T-cell (primary cell): ENCODE measurements around the gene HCAR1. TPM values are rescaled to one million over a fixed set of nuclear protein-coding genes. Genes with fewer than 3 reads are reported as not detected.
"Not testable (repeated sequence)": the region's sequence is repeated elsewhere in the genome, so short reads cannot be mapped to it uniquely, and the experiment has no call there.

Source experiments
- ATAC-seq, 4 experiments: fragments of 200-7000 bp in 3 of 4; fragments of 150-1000 bp in 1 of 4; cut with Tn5 transposase; replicated peaks in 1 of 4; 1 replicate in 3 of 4; 2 replicates in 1 of 4; pipeline ENCODE4 v1.10.0; 2021; ENCODE audit warnings: moderate library complexity in 3 of 4, mild to moderate bottlenecking in 2 of 4, moderate number of reproducible peaks in 1 of 4
- CTCF ChIA-PET, 2 donors: fragments of 300-600 bp; sonication (Branson Sonifier 250); formaldehyde crosslinking; loops; one replicate each; lab custom pipeline; 2022; ENCODE audit warnings: antibody characterized with exemption in 2 of 2; lab: Charles Lee
- POLR2A ChIA-PET, 2 donors: fragments of 300-600 bp; sonication (Branson Sonifier 250); formaldehyde crosslinking; loops; one replicate each; lab custom pipeline; 2022; ENCODE audit warnings: antibody characterized with exemption in 2 of 2; lab: Charles Lee
- DNase-seq, 35 experiments: peaks; one replicate each; pipeline versions ENCODE4 v3.0.0 to v3.0.0-alpha.2; 2013 to 2023
- H3K27ac ChIP-seq: one replicate; pipeline ENCODE4 v1.5.1; 2013; ENCODE audit warnings: low read length
- H3K27me3 ChIP-seq, 2 experiments: replicated peaks in 1 of 2; 1 replicate in 1 of 2; 2 replicates in 1 of 2; pipeline versions ENCODE4 v1.6.1 to v1.7.0; 2013; ENCODE audit warnings: low read length in 1 of 2, mixed read lengths in 1 of 2; ENCODE audit not compliant: control insufficient read depth in 2 of 2, insufficient read depth in 2 of 2; ENCODE audit errors: extremely low read depth in 1 of 2
- H3K36me3 ChIP-seq, 2 donors: 1 replicate in 1 of 2; 2 replicates in 1 of 2; pipeline versions ENCODE4 v1.6.1 to v1.7.0; 2013; ENCODE audit warnings: low read length in 1 of 2; ENCODE audit not compliant: control insufficient read depth in 2 of 2, insufficient read depth in 1 of 2; ENCODE audit errors: extremely low read depth in 1 of 2
- H3K4me1 ChIP-seq, 2 experiments: 1 replicate in 1 of 2; 2 replicates in 1 of 2; pipeline versions ENCODE4 v1.6.1 to v1.7.0; 2013; ENCODE audit warnings: low read length in 2 of 2, mixed read lengths in 1 of 2; ENCODE audit not compliant: insufficient read depth in 2 of 2, control insufficient read depth in 1 of 2; ENCODE audit errors: extremely low read depth in 1 of 2
- H3K4me3 ChIP-seq, 2 donors: 1 replicate in 1 of 2; 2 replicates in 1 of 2; pipeline versions ENCODE4 v1.5.1 to v1.7.0; 2013; ENCODE audit warnings: mild to moderate bottlenecking in 2 of 2, low read length in 1 of 2, moderate library complexity in 1 of 2; ENCODE audit not compliant: control insufficient read depth in 1 of 2; ENCODE audit errors: extremely low read depth in 1 of 2
- H3K9me3 ChIP-seq: 2 replicates; pipeline ENCODE4 v1.7.0; 2013
- H3K27ac Mint-ChIP-seq, 2 donors: one replicate each; pipeline ENCODE4 v1.8.0; 2020 to 2021; ENCODE audit warnings: mild to moderate bottlenecking in 2 of 2, mixed read lengths in 2 of 2
- H3K27me3 Mint-ChIP-seq, 2 donors: one replicate each; pipeline ENCODE4 v1.8.0; 2021 to 2022; ENCODE audit warnings: mixed read lengths in 2 of 2
- H3K36me3 Mint-ChIP-seq: one replicate; pipeline ENCODE4 v1.8.0; 2021; ENCODE audit warnings: mixed read lengths
- H3K4me1 Mint-ChIP-seq, 3 donors: one replicate each; pipeline ENCODE4 v1.8.0; 2020 to 2022; ENCODE audit warnings: mixed read lengths in 3 of 3, mild to moderate bottlenecking in 1 of 3
- H3K4me3 Mint-ChIP-seq, 3 donors: one replicate each; pipeline ENCODE4 v1.8.0; 2020 to 2022; ENCODE audit warnings: mild to moderate bottlenecking in 3 of 3, mixed read lengths in 3 of 3, moderate library complexity in 3 of 3
- H3K9me3 Mint-ChIP-seq, 3 donors: one replicate each; pipeline ENCODE4 v1.8.0; 2020 to 2022; ENCODE audit warnings: mixed read lengths in 3 of 3
- WGBS: methylation state at CpG from one replicate; pipeline ENCODE4 v1.1.5; 2013; ENCODE audit warnings: missing lambda C conversion rate; ENCODE audit not compliant: insufficient coverage; 5-methylcytosine and 5-hydroxymethylcytosine counted together
- total RNA-seq, 35 experiments: library from RNA in 6 of 35; stranded (reverse) in 6 of 35; fragments of 120-200 nt in 1 of 35; gene quantifications; one replicate each; pipeline versions ENCODE4 v1.2.1 to v1.2.4 and lab custom pipeline; 2013 to 2026

The HCAR1 gene
- total RNA-seq, 5 donors from 2014 or later (not counting 1 experiment from before 2014, with no cell fraction given): 0.06 to 0.19 TPM; not detected in 3

GRCh38 chr12:122684297-122684813 lies 46.3 kb downstream of the HCAR1 start:
- no peaks in the 10 kb centered on the region for H3K4me1 Mint-ChIP-seq
- no peaks in the 10 kb centered on the region for H3K36me3 Mint-ChIP-seq
- CTCF ChIA-PET: interaction anchor here in 1 of 2 donors (0.6 kb wide), 1 partner anchor 9 kb away, joined by 3 read pairs; no protein-coding TSS in a partner anchor
- no peaks in the 10 kb centered on the region for H3K4me1 ChIP-seq
- ATAC-seq (no peak), DNase-seq (no peak)
- H3K27ac Mint-ChIP-seq: no peak overlapping the region
- H3K9me3 ChIP-seq: no peaks in the 10 kb centered on the region
- no peak overlapping the region for H3K4me3 Mint-ChIP-seq
- no peaks in the 10 kb centered on the region for H3K9me3 Mint-ChIP-seq
- no peaks in the 10 kb centered on the region for H3K27me3 ChIP-seq
- no peaks in the 10 kb centered on the region for H3K27me3 Mint-ChIP-seq
- POLR2A ChIA-PET: no interaction called here
- no peak overlapping the region for H3K27ac ChIP-seq
- H3K36me3 ChIP-seq: no peaks in the 10 kb centered on the region
- WGBS: 92% methylated on average over 1 of the region's 5 CpGs
- no peak overlapping the region for H3K4me3 ChIP-seq

- Histone ChIP-seq H3K36me3 (no peaks in the 10 kb centered on the region), H3K9me3 (no peaks in the 10 kb centered on the region), H3K4me1 (no peaks in the 10 kb centered on the region), H3K27ac (no peak overlapping the region), H3K27me3 (peaks cover 0 to 9% of the 10 kb centered on the region in 2 experiments), H3K4me3 (no peak overlapping the region)
- 82% methylated on average over 3 of the region's 4 CpGs for WGBS
- H3K4me1 Mint-ChIP-seq: no peaks in the 10 kb centered on the region
- H3K9me3 Mint-ChIP-seq: no peaks in the 10 kb centered on the region
- ATAC-seq (no peak), DNase-seq (peak in 1 of 35 experiments; percentile 17)
- ChIA-PET CTCF (no interaction called here), POLR2A (no interaction called here)
- no peaks in the 10 kb centered on the region for H3K36me3 Mint-ChIP-seq
- no peak overlapping the region for H3K4me3 Mint-ChIP-seq
- H3K27ac Mint-ChIP-seq: no peak overlapping the region
- peaks cover 3 to 4% of the 10 kb centered on the region in 2 donors for H3K27me3 Mint-ChIP-seq
Measured at GRCh38 chr12:122681814-122682213, 48.8 kb downstream of the HCAR1 start.

GRCh38 chr12:122680989-122681388 lies 49.7 kb downstream of the HCAR1 start:
- H3K36me3 Mint-ChIP-seq, DNase-seq, CTCF ChIA-PET, H3K4me3 ChIP-seq, H3K27me3 Mint-ChIP-seq, H3K4me3 Mint-ChIP-seq, H3K9me3 ChIP-seq, H3K36me3 ChIP-seq, H3K4me1 Mint-ChIP-seq, H3K4me1 ChIP-seq, H3K9me3 Mint-ChIP-seq, H3K27ac Mint-ChIP-seq, H3K27ac ChIP-seq, ATAC-seq, POLR2A ChIA-PET: not testable (repeated sequence)
- 93% methylated on average over 4 of the region's 6 CpGs for WGBS
- peaks cover 0 to 12% of the 10 kb centered on the region in 2 experiments for H3K27me3 ChIP-seq

- H3K4me1 ChIP-seq, POLR2A ChIA-PET, ATAC-seq, H3K9me3 ChIP-seq, H3K4me1 Mint-ChIP-seq, H3K4me3 ChIP-seq, CTCF ChIA-PET, H3K36me3 Mint-ChIP-seq, H3K9me3 Mint-ChIP-seq, H3K36me3 ChIP-seq, H3K27ac Mint-ChIP-seq, DNase-seq, H3K27ac ChIP-seq, H3K4me3 Mint-ChIP-seq: not testable (repeated sequence)
- H3K27me3 Mint-ChIP-seq: peaks cover 4 to 11% of the 10 kb centered on the region in 2 donors
- 94% methylated on average over 15 of the region's 32 CpGs for WGBS
- H3K27me3 ChIP-seq: peaks cover 0 to 21% of the 10 kb centered on the region in 2 experiments
Measured at GRCh38 chr12:122676781-122677180, 53.9 kb downstream of the HCAR1 start.

Other genes starting within 250 kb of the HCAR1 start
- gene ZCCHC8, start 229.9 kb downstream of the HCAR1 start, total RNA-seq: 10 to 100 TPM; 41.9 to 49.5 (median 45.3) TPM
- gene RSRC2, start 203.9 kb downstream of the HCAR1 start, total RNA-seq: 100 to 1,000 TPM in 3 of 5 donors, 10 to 100 TPM in 2; 92.8 to 237 (median 108) TPM
- gene KNTC1, start 203.6 kb downstream of the HCAR1 start, total RNA-seq: 10 to 100 TPM; 26.2 to 35.7 (median 29.2) TPM
- under 1 TPM in 1 of 5 donors, not detected in 4; 0.23 TPM for gene HCAR2, start 27.5 kb downstream of the HCAR1 start, total RNA-seq
- not detected for gene HCAR3, start 14.0 kb downstream of the HCAR1 start, total RNA-seq
- gene DENR, start 22.0 kb upstream of the HCAR1 start, total RNA-seq: 10 to 100 TPM; 36.6 to 50.6 (median 44.7) TPM
- 1 to 10 TPM in 2 of 5 donors, under 1 TPM in 3; 0.70 to 1.5 (median 0.90) TPM for gene CCDC62, start 43.7 kb upstream of the HCAR1 start, total RNA-seq
- 100 to 1,000 TPM; 108 to 123 (median 116) TPM for gene HIP1R, start 104.6 kb upstream of the HCAR1 start, total RNA-seq
- gene VPS37B, start 165.3 kb upstream of the HCAR1 start, total RNA-seq: 10 to 100 TPM; 25.9 to 85.8 (median 34.6) TPM
- 1 to 10 TPM; 5.6 to 7.2 (median 6.1) TPM for gene ABCB9, start 235.6 kb upstream of the HCAR1 start, total RNA-seq
- 10 to 100 TPM; 17.4 to 45.3 (median 43.7) TPM for gene OGFOD2, start 244.4 kb upstream of the HCAR1 start, total RNA-seq
- gene ARL6IP4, start 249.8 kb upstream of the HCAR1 start, total RNA-seq: 100 to 1,000 TPM; 134 to 231 (median 204) TPM